KMS-11 (cell line): ENCODE results near the gene CD300LG.
"Not testable (repeated sequence)": the region's sequence is repeated elsewhere in the genome, so short reads cannot be mapped to it uniquely, and the experiment has no call there.

Experiments used
- H2AFZ ChIP-seq: fragments of 200-600 bp; sonication (generic); 2 replicates; pipeline ENCODE4 v1.6.1; 2016; ENCODE audit warnings: antibody characterized with exemption, mixed run types, low read depth
- H3K27ac ChIP-seq: fragments of 200-600 bp; sonication (generic); 2 replicates; pipeline ENCODE4 v1.6.1; 2016; ENCODE audit warnings: mild to moderate bottlenecking, mixed run types
- H3K27me3 ChIP-seq: fragments of 200-600 bp; sonication (generic); 2 replicates; pipeline ENCODE4 v1.6.1; 2017; ENCODE audit warnings: mild to moderate bottlenecking, low read depth, mixed run types, moderate library complexity; ENCODE audit not compliant: insufficient read depth
- H3K36me3 ChIP-seq: fragments of 200-600 bp; sonication (generic); 2 replicates; pipeline ENCODE4 v1.6.1; 2017; ENCODE audit warnings: mild to moderate bottlenecking, mixed run types; ENCODE audit not compliant: insufficient read depth
- H3K4me1 ChIP-seq: fragments of 200-600 bp; sonication (generic); 2 replicates; pipeline ENCODE4 v1.6.1; 2016; ENCODE audit warnings: mild to moderate bottlenecking, low read depth, mixed run types; ENCODE audit not compliant: poor library complexity, severe bottlenecking
- H3K4me2 ChIP-seq: fragments of 200-600 bp; sonication (generic); 2 replicates; pipeline ENCODE4 v1.7.0; 2016; ENCODE audit warnings: mild to moderate bottlenecking, mixed run types
- H3K4me3 ChIP-seq: fragments of 200-600 bp; sonication (generic); IDR thresholded peaks from 2 replicates; pipeline ENCODE4 v1.6.1; 2017; ENCODE audit warnings: low read depth, low read length, mixed read lengths; ENCODE audit not compliant: insufficient read depth
- H3K79me2 ChIP-seq: fragments of 200-600 bp; sonication (generic); 2 replicates; pipeline ENCODE4 v1.6.1; 2016; ENCODE audit warnings: low read depth, mixed run types; ENCODE audit not compliant: insufficient read depth
- H3K9ac ChIP-seq: fragments of 200-600 bp; sonication (generic); 2 replicates; pipeline ENCODE4 v1.6.1; 2016; ENCODE audit warnings: mild to moderate bottlenecking, mixed run types
- H4K20me1 ChIP-seq: fragments of 200-600 bp; sonication (generic); 2 replicates; pipeline ENCODE4 v1.6.1; 2016; ENCODE audit warnings: mild to moderate bottlenecking, mixed run types; ENCODE audit not compliant: insufficient read depth
- CTCF ChIP-seq: fragments of 200-600 bp; sonication (generic); conservative IDR thresholded peaks from 2 replicates; pipeline ENCODE4 v1.6.1; 2017; ENCODE audit warnings: low read depth, mild to moderate bottlenecking, antibody characterized with exemption, low read length, moderate library complexity, mixed read lengths

The CD300LG gene

GRCh38 chr17:43868226-43868994 is 21.4 kb downstream of the CD300LG start:
- no peak overlapping the region for H3K9ac ChIP-seq
- no peaks in the 10 kb centered on the region for H3K4me1 ChIP-seq
- H3K4me3 ChIP-seq, result no peak overlapping the region
- no peaks in the 10 kb centered on the region for H3K79me2 ChIP-seq
- H3K4me2 ChIP-seq, result no peak overlapping the region
- no peak overlapping the region for H2AFZ ChIP-seq
- H4K20me1 ChIP-seq, result no peaks in the 10 kb centered on the region
- H3K27ac ChIP-seq, result no peak overlapping the region
- TF ChIP-seq CTCF, result no peak
- H3K27me3 ChIP-seq, result peaks cover 3% of the 10 kb centered on the region; the same call in 1 of the 2 replicates
- H3K36me3 ChIP-seq, result no peaks in the 10 kb centered on the region

GRCh38 chr17:43869031-43869430 is 22.1 kb downstream of the CD300LG start:
- not testable (repeated sequence) for H3K4me2 ChIP-seq

GRCh38 chr17:43871946-43872690 is 25.1 kb downstream of the CD300LG start:
- H4K20me1 ChIP-seq, result no peaks in the 10 kb centered on the region
- H3K4me1 ChIP-seq, result no peaks in the 10 kb centered on the region
- no peaks in the 10 kb centered on the region for H3K79me2 ChIP-seq
- H3K9ac ChIP-seq, result no peak overlapping the region
- no peak overlapping the region for H3K27ac ChIP-seq
- H3K36me3 ChIP-seq, result no peaks in the 10 kb centered on the region
- no peak overlapping the region for H2AFZ ChIP-seq
- 0 out of 2 replicates have a peak, but pooled peaks cover 3% of the 10 kb centered on the region for H3K27me3 ChIP-seq
- no peak overlapping the region for H3K4me2 ChIP-seq
- no peak overlapping the region for H3K4me3 ChIP-seq
- TF ChIP-seq CTCF, result no peak

More at GRCh38 chr17:43869031-43869430, 22.1 kb downstream of the CD300LG start:
- H3K27ac ChIP-seq, H3K36me3 ChIP-seq, H4K20me1 ChIP-seq, H3K9ac ChIP-seq, H3K4me3 ChIP-seq, H2AFZ ChIP-seq, H3K27me3 ChIP-seq, H3K79me2 ChIP-seq, H3K4me1 ChIP-seq: not testable (repeated sequence)

- no peaks in the 10 kb centered on the region for H3K79me2 ChIP-seq
- no peak overlapping the region for H3K4me3 ChIP-seq
- H3K27me3 ChIP-seq, result no peaks in the 10 kb centered on the region
- H3K4me2 ChIP-seq, result no peak overlapping the region
- H3K4me1 ChIP-seq, result no peaks in the 10 kb centered on the region
- no peaks in the 10 kb centered on the region for H3K36me3 ChIP-seq
- no peaks in the 10 kb centered on the region for H4K20me1 ChIP-seq
- TF ChIP-seq CTCF, result peak; percentile 23; the same call in 1 of the 2 replicates
- H3K9ac ChIP-seq, result no peak overlapping the region
- no peak overlapping the region for H3K27ac ChIP-seq
- H2AFZ ChIP-seq, result no peak overlapping the region
Measured at GRCh38 chr17:43873091-43873490, 26.1 kb downstream of the CD300LG start.

GRCh38 chr17:43873815-43874214 is 26.8 kb downstream of the CD300LG start:
- Histone ChIP-seq H3K79me2 (no peaks in the 10 kb centered on the region), H3K27me3 (no peaks in the 10 kb centered on the region), H3K4me1 (no peaks in the 10 kb centered on the region), H3K36me3 (no peaks in the 10 kb centered on the region), H4K20me1 (no peaks in the 10 kb centered on the region), H3K4me3 (no peak overlapping the region), H3K9ac (no peak overlapping the region), H2AFZ (no peak overlapping the region), H3K4me2 (no peak overlapping the region), H3K27ac (no peak overlapping the region)
- no peak for TF ChIP-seq CTCF
